ENCODE data around the gene PREX1. TPM values are rescaled to one million over a fixed set of nuclear protein-coding genes. Genes with fewer than 3 reads are reported as not detected.

PREX1 gene
- total RNA-seq, 1 donor from 2014 or later: 2.9 TPM

DNA sequence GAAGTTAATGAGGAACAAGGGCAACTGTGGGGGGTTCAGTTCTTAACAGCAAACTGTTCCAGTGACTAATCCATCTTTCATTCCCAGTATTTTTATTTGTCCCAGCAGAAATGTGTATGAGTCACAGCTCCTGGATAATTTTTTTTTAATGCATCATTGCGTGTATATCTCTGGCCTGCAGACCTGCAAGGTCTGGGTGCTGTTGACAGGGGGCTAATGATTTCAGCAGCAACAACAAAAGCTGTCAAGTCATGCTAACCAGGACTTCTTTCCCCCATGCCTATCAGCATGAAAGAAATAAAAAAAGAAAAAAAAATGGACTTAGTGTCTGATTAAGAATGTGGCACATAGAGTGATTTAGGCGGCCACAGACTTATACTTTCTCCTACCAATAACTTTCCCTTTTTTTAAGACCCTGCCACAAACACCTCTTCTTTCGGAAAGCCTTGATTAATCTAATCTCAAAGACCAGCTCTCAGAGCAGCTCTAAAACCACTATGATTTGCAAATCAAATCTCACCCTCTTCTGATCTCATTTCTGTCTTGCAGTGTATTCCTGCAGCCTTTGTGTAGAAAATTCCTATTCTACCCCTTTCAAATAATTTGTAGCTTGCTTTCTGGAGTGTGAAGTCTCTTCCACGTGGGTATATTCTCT, 14.2 kb upstream of the PREX1 start:
- no peak for TF ChIP-seq CTCF (IDR thresholded peaks at IDR 0.05; ENCODE audit: unreplicated experiment)
- no peaks in the 10 kb centered on the region for H3K36me3 Mint-ChIP-seq (ENCODE audit: insufficient read depth)
- no peaks in the 10 kb centered on the region for H3K4me1 Mint-ChIP-seq (ENCODE audit: low read depth)
- H3K9me3 Mint-ChIP-seq (ENCODE audit: low read depth): no peaks in the 10 kb centered on the region
- no peak overlapping the region for H3K27ac Mint-ChIP-seq
- no peak overlapping the region for H3K4me3 Mint-ChIP-seq (ENCODE audit: low read depth)
- no peak for DNase-seq (ENCODE audit: low spot score, unreplicated experiment)
- H3K27me3 Mint-ChIP-seq: peaks cover 33% of the 10 kb centered on the region

- no peak for TF ChIP-seq CTCF (IDR thresholded peaks at IDR 0.05; ENCODE audit: unreplicated experiment)
These were observed 13.5 kb upstream of the PREX1 start for GRCh38 chr20:48841196-48841874.

GRCh38 chr20:48839154-48839917, 11.5 kb upstream of the PREX1 start:
- no peak overlapping the region for H3K4me3 Mint-ChIP-seq (ENCODE audit: low read depth)
- peaks cover 36% of the 10 kb centered on the region for H3K27me3 Mint-ChIP-seq
- no peak for DNase-seq (ENCODE audit: low spot score, unreplicated experiment)
- H3K27ac Mint-ChIP-seq: no peak overlapping the region
- H3K9me3 Mint-ChIP-seq (ENCODE audit: low read depth): no peaks in the 10 kb centered on the region
- H3K36me3 Mint-ChIP-seq (ENCODE audit: insufficient read depth): no peaks in the 10 kb centered on the region
- no peaks in the 10 kb centered on the region for H3K4me1 Mint-ChIP-seq (ENCODE audit: low read depth)
- no peak for TF ChIP-seq CTCF (IDR thresholded peaks at IDR 0.05; ENCODE audit: unreplicated experiment)

More at GRCh38 chr20:48841196-48841874, 13.5 kb upstream of the PREX1 start:
- Mint-ChIP-seq H3K9me3 (ENCODE audit: low read depth) (no peaks in the 10 kb centered on the region), H3K4me3 (ENCODE audit: low read depth) (no peak overlapping the region), H3K36me3 (ENCODE audit: insufficient read depth) (no peaks in the 10 kb centered on the region), H3K4me1 (ENCODE audit: low read depth) (no peaks in the 10 kb centered on the region), H3K27ac (no peak overlapping the region), H3K27me3 (peaks cover 33% of the 10 kb centered on the region)
- DNase-seq (ENCODE audit: low spot score, unreplicated experiment): no peak

- Mint-ChIP-seq H3K36me3 (ENCODE audit: insufficient read depth) (no peaks in the 10 kb centered on the region), H3K4me1 (ENCODE audit: low read depth) (no peaks in the 10 kb centered on the region), H3K9me3 (ENCODE audit: low read depth) (no peaks in the 10 kb centered on the region), H3K4me3 (ENCODE audit: low read depth) (no peak overlapping the region), H3K27me3 (peaks cover 32% of the 10 kb centered on the region), H3K27ac (no peak overlapping the region)
- no peak for DNase-seq (ENCODE audit: low spot score, unreplicated experiment)
- no peak for TF ChIP-seq CTCF (IDR thresholded peaks at IDR 0.05; ENCODE audit: unreplicated experiment)
These were observed 9.2 kb upstream of the PREX1 start for GRCh38 chr20:48837014-48837413.

- Mint-ChIP-seq H3K4me3 (ENCODE audit: low read depth) (no peak overlapping the region), H3K9me3 (ENCODE audit: low read depth) (no peaks in the 10 kb centered on the region), H3K4me1 (ENCODE audit: low read depth) (no peaks in the 10 kb centered on the region), H3K27ac (no peak overlapping the region), H3K27me3 (peaks cover 38% of the 10 kb centered on the region), H3K36me3 (ENCODE audit: insufficient read depth) (no peaks in the 10 kb centered on the region)
- DNase-seq (ENCODE audit: low spot score, unreplicated experiment): no peak
- TF ChIP-seq CTCF (IDR thresholded peaks at IDR 0.05; ENCODE audit: unreplicated experiment): no peak
These were observed 7.6 kb upstream of the PREX1 start for GRCh38 chr20:48835390-48835789.

Data from progenitor cell of endocrine pancreas (in vitro differentiated cells).